ENCODE measurements around the gene TACR1. TPM values are rescaled to one million over a fixed set of nuclear protein-coding genes. Genes with fewer than 3 reads are reported as not detected.
"Not testable (repeated sequence)": the region's sequence is repeated elsewhere in the genome, so short reads cannot be mapped to it uniquely, and the experiment has no call there.

The TACR1 gene
- total RNA-seq, 1 donor from 2014 or later = 1.0 TPM

DNA sequence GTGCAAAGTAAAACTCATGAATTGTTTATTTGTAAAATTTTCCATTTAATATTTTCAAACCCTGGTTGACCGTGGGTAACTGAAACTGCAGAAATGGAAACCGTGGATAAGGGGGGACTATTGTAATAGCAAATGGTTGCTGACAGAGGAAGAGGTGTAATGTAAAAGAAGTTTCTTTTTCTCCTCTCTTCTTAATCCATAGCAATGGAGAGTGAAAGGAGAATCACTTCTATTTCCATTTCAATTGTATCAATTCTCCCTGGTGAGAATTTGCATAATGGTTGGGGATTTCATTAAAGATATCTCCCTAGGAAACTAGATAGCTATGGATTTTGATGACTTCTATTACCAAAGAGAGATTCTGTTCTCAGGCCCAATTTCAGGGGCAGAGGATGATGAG lies 24.8 kb downstream of the TACR1 start:
- no peak overlapping the region for H3K27ac Mint-ChIP-seq (ENCODE audit: unreplicated experiment)
- no peak overlapping the region for H3K4me3 Mint-ChIP-seq (ENCODE audit: unreplicated experiment)
- H3K4me1 Mint-ChIP-seq (ENCODE audit: unreplicated experiment) = peaks cover 12% of the 10 kb centered on the region
- no peak for DNase-seq (ENCODE audit: low spot score)
- peaks cover 6% of the 10 kb centered on the region for H3K36me3 Mint-ChIP-seq (ENCODE audit: low read depth, unreplicated experiment)
- H3K27me3 Mint-ChIP-seq (ENCODE audit: unreplicated experiment) = no peaks in the 10 kb centered on the region
- H3K9me3 Mint-ChIP-seq (ENCODE audit: unreplicated experiment) = no peaks in the 10 kb centered on the region
- TF ChIP-seq, protein P1, sequence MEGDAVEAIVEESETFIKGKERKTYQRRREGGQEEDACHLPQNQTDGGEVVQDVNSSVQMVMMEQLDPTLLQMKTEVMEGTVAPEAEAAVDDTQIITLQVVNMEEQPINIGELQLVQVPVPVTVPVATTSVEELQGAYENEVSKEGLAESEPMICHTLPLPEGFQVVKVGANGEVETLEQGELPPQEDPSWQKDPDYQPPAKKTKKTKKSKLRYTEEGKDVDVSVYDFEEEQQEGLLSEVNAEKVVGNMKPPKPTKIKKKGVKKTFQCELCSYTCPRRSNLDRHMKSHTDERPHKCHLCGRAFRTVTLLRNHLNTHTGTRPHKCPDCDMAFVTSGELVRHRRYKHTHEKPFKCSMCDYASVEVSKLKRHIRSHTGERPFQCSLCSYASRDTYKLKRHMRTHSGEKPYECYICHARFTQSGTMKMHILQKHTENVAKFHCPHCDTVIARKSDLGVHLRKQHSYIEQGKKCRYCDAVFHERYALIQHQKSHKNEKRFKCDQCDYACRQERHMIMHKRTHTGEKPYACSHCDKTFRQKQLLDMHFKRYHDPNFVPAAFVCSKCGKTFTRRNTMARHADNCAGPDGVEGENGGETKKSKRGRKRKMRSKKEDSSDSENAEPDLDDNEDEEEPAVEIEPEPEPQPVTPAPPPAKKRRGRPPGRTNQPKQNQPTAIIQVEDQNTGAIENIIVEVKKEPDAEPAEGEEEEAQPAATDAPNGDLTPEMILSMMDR (IDR thresholded peaks at IDR 0.05; ENCODE audit: unreplicated experiment) = no peak

DNA sequence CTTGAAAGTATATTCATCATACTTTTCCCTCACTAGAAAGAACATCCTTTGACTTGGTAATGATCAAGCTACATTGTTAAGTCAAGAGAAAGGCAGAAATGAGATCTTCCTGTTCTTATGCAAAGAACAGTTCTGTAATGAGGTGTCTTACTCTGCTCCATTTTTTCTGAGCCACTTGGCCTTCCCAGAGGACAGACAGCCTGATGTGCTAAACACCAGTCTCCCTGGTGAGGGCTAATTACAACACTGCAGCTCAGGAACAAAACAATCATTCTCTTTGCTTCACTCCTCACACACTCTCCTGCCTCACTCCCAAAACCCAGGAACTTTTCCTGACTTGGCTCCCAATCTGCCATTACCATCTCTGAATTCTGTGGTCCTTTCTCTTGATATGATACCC lies 25.6 kb downstream of the TACR1 start:
- no peak for DNase-seq (ENCODE audit: low spot score)
- Mint-ChIP-seq H3K27ac (ENCODE audit: unreplicated experiment) (no peak overlapping the region), H3K4me3 (ENCODE audit: unreplicated experiment) (no peak overlapping the region), H3K9me3 (ENCODE audit: unreplicated experiment) (no peaks in the 10 kb centered on the region), H3K4me1 (ENCODE audit: unreplicated experiment) (peaks cover 12% of the 10 kb centered on the region), H3K27me3 (ENCODE audit: unreplicated experiment) (no peaks in the 10 kb centered on the region), H3K36me3 (ENCODE audit: low read depth, unreplicated experiment) (peaks cover 6% of the 10 kb centered on the region)
- TF ChIP-seq, protein P1 (IDR thresholded peaks at IDR 0.05; ENCODE audit: unreplicated experiment) = no peak

GRCh38 chr2:75171423-75171822 lies 27.9 kb downstream of the TACR1 start:
- H3K27ac Mint-ChIP-seq (ENCODE audit: unreplicated experiment); H3K9me3 Mint-ChIP-seq (ENCODE audit: unreplicated experiment); H3K27me3 Mint-ChIP-seq (ENCODE audit: unreplicated experiment); DNase-seq (ENCODE audit: low spot score); H3K4me3 Mint-ChIP-seq (ENCODE audit: unreplicated experiment); H3K36me3 Mint-ChIP-seq (ENCODE audit: low read depth, unreplicated experiment): not testable (repeated sequence)
- peaks cover 12% of the 10 kb centered on the region for H3K4me1 Mint-ChIP-seq (ENCODE audit: unreplicated experiment)

DNA sequence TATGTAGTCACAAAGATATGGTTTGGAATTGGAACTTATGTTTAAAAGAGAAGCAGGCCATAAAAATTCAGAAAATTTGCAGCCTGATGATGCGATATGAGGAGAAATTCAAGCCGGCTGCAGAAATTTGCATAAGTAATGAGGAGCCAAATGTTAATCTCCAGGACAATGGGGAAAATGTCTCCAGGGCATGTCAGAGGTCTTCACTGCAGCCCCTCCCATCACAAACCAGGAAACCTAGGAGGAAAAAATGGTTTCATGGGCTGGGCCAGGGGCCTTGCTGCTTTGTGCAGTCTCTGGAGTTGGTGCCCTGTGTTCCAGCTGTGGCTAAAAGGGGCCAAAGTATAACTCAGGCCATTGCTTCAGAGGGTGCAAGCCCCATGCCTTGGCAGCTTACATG lies 28.4 kb downstream of the TACR1 start:
- H3K9me3 Mint-ChIP-seq (ENCODE audit: unreplicated experiment) = no peaks in the 10 kb centered on the region
- no peak overlapping the region for H3K27ac Mint-ChIP-seq (ENCODE audit: unreplicated experiment)
- DNase-seq (ENCODE audit: low spot score) = no peak
- no peaks in the 10 kb centered on the region for H3K27me3 Mint-ChIP-seq (ENCODE audit: unreplicated experiment)
- peaks cover 12% of the 10 kb centered on the region for H3K4me1 Mint-ChIP-seq (ENCODE audit: unreplicated experiment)
- H3K36me3 Mint-ChIP-seq (ENCODE audit: low read depth, unreplicated experiment) = peaks cover 6% of the 10 kb centered on the region
- no peak overlapping the region for H3K4me3 Mint-ChIP-seq (ENCODE audit: unreplicated experiment)
- TF ChIP-seq, protein P1 (IDR thresholded peaks at IDR 0.05; ENCODE audit: unreplicated experiment) = no peak

GRCh38 chr2:75168186-75168585 lies 31.1 kb downstream of the TACR1 start:
- no peaks in the 10 kb centered on the region for H3K9me3 Mint-ChIP-seq (ENCODE audit: unreplicated experiment)
- H3K27me3 Mint-ChIP-seq (ENCODE audit: unreplicated experiment) = no peaks in the 10 kb centered on the region
- TF ChIP-seq, protein P1 (IDR thresholded peaks at IDR 0.05; ENCODE audit: unreplicated experiment) = no peak
- no peak overlapping the region for H3K4me3 Mint-ChIP-seq (ENCODE audit: unreplicated experiment)
- H3K27ac Mint-ChIP-seq (ENCODE audit: unreplicated experiment) = no peak overlapping the region
- H3K4me1 Mint-ChIP-seq (ENCODE audit: unreplicated experiment) = no peaks in the 10 kb centered on the region
- peaks cover 6% of the 10 kb centered on the region for H3K36me3 Mint-ChIP-seq (ENCODE audit: low read depth, unreplicated experiment)
- DNase-seq (ENCODE audit: low spot score) = no peak

- Mint-ChIP-seq H3K27me3 (ENCODE audit: unreplicated experiment) (no peaks in the 10 kb centered on the region), H3K9me3 (ENCODE audit: unreplicated experiment) (no peaks in the 10 kb centered on the region), H3K36me3 (ENCODE audit: low read depth, unreplicated experiment) (peaks cover 6% of the 10 kb centered on the region), H3K4me3 (ENCODE audit: unreplicated experiment) (no peak overlapping the region), H3K4me1 (ENCODE audit: unreplicated experiment) (peaks cover 10% of the 10 kb centered on the region), H3K27ac (ENCODE audit: unreplicated experiment) (no peak overlapping the region)
- no peak for DNase-seq (ENCODE audit: low spot score)
- TF ChIP-seq, protein P1 (IDR thresholded peaks at IDR 0.05; ENCODE audit: unreplicated experiment) = no peak
Measured at GRCh38 chr2:75166491-75166890, 32.8 kb downstream of the TACR1 start.
